Muscle of arm (tissue), 12 donors: ENCODE results near the gene TRIM2. TPM values are rescaled to one million over a fixed set of nuclear protein-coding genes. Genes with fewer than 3 reads are reported as not detected.

Experiments used
- DNase-seq: peaks from one replicate; pipeline ENCODE4 v3.0.0-alpha.2; 2013
- polyA plus RNA-seq, 12 donors: library from polyadenylated mRNA; unstranded; fragments of 120-200 nt; gene quantifications; one replicate each; pipeline ENCODE4 v1.2.1, GENCODE V29; 2013; ENCODE audit not compliant: insufficient read length in 12 of 12

Gene TRIM2
- polyA plus RNA-seq, 12 donors, result 18.1 to 46.5 (median 22.8) TPM; not detected in 1

DNA sequence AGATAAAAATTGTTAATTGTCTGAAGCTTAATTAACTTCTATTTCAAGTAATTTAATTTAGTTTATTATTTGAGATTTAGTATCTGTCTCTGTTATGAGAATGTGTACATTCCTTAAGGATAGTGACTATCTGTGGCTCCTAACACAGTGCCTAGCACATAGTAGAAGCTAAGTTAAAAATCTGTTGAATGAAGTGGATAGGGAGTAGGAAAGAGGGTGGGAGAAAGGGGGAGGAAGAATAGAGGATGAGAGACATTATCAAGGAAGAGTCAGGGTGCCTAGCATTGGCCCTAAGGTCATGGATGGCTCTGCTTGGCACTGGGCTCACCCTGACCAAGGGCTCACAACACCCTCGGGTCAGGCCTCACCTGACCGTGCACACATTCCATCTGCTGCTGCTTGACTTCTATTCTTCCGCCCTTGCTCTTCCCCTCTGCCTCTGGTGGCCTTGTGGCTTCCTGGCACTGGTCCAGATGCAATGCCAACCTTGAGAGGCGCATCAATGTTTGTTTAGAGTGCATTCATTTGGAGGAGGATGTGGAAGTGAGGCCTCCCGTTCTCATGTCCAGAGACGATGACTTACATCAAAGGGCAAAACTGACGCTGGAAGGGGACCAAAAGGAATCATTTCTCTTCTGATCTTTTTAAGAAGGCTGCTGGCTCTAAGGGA is 42.3 kb downstream of the TRIM2 start:
- no peak for DNase-seq

DNA sequence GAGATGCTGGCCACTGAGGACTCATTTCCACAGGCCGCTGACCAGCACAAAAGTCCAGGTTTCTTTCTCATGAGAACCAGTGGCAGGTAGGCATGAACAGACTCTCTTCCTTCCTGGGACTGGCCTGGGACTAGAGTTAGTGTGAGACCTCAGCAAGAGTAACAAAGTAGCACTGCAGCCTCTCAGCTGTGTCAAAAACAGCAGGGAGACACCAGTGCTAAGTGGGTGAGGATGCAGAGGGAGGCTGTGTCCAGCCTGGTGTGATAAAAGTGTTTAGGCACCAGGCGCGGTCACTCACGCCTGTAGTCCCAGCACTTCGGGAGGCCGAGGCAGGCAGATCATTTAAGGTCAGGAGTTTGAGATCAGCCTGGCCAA is 42.9 kb downstream of the TRIM2 start:
- no peak for DNase-seq

DNA sequence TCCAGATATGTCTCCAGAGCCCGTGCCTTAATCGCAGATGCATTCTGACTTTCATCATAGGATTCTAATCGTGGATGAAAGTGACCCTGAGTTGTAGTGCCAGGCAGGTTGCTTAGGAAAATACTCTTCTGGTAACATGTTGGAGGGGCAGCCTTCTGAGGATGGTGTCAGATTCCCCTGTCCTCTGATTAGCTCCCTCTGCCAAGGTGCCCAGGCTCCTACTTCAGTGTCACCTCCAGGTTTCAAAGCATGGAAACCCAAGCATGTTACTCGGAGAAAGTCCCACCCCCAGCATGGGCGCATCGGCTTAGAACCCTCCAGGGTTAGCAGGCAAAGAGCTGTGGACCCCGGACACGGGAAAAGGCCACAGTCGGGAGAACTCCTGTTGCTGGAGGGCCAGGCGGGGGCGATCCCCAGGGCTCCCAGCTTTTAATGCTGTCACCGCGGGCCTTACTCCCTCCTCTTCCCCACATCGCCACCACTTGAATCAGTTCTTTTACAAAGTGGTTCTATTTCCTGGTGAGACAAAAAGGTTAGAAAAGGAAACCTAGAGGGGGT is 44.5 kb downstream of the TRIM2 start:
- no peak for DNase-seq

DNA sequence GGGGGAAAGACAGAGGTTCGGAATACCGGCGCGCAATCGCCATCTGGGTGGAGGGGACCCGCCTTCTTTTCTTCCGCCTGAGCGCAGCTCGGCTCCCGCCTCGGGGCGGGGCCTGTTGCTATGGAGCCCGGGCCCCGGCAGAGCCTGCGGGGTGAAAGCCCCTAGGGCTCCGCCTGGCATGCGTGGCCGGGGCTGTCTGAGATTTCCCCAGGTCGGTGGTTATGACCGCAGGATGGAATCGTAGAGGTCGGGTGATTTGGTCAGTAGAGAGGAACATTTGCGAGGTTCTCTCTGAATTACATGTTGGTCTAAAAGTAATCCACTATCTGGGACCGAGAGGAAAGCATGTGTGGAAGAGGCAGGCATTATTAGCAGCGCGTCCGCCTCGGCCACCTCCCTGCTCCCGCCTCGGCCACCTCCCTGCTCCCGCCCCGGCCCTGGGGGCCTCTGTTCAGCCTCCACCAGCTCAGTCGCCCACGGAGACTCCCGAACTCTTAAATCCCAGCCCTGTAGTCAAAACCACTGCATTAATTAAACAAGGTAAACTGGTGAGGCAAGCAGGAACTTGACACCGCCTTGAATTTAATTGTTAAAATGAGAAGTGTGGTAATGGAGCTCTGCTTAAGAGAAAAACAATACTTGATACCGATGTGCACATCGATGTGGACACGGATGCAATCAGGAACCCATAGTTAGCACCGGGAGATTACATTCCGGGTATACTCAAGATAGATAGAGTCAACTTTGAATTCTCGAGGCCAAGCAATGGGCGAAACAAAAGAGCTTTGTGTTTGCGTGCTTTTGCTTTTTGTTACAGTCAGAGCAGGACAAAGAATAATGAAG is 45.2 kb downstream of the TRIM2 start:
- peak; percentile 81 for DNase-seq

DNA sequence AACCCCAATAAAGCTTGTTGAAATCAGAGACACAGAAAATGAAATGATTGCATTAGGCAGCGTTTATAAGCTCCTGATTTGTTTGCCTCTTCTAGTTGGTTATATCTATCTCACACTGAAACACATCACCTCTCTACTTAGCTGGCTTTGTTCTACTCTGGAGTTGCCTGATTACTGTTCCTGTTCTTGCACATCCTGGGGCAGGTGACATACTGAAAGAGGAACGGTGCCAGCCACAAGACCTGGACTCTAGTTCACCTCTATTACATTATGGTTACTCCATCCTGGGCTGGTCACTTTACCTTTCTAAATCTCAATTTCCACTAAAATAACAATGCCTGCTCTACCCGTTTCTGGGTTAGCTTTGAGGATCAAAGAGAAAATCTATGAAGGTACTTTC is 47.9 kb downstream of the TRIM2 start:
- DNase-seq, result no peak

DNA sequence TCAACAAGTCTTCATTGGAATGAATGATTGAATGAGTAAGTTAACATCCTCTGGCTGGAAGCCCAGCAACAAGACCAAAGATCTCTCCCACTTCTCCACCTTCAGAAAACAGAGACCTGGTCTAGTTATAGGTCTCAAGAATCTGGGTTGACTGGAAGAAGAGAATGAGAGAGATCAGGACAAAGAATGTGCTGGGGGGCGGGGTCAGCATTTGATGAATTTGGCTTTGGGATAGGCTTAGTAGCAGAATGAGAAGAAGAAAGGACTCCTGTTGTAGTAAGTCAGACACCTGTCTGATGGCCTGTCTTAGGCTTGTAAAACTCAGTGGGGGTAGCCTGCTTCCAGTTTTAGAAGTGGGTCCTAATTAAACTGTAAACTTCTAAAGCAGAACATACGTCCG is 51.0 kb downstream of the TRIM2 start:
- no peak for DNase-seq

DNA sequence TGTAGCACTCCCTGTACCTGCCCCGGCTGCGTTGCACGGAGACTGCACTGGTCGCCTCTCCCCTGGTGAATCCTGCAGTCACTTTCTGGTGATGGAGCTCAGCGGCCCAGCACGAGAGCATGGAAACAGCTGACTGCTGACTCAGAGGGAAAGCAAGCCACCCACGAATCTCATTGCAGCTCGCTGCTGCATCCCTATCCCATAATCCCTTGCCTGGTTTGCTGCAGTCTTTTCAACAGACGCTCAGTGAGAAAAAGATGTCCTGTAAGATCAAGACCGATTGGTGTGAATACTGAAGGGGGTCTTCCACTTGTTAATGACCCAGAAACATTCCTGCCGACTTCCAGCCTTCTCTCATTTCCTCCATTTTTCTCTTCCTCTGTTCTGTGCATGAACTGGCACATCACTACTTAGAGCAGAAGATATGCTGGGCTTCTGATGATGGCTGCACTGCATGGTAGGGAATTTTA is 52.9 kb downstream of the TRIM2 start:
- no peak for DNase-seq

DNA sequence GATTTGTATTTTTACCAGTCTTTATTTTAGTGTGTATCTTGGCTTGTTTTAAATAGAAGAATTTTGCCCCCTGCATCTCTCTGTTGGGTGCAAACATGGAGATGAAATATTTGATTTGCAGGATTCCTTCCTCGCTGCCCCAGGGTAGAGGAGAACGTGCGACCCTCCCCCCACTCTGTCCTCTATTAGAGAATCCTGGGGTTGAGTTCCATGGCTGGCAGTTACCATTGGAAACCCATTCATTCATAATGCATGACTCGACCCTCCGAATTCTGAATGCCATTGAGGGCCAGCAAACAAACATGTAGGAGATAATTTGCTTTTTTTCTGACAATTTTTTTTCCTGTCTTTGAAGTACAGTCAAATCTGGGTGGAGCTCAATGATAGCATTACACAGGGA is 53.7 kb downstream of the TRIM2 start:
- DNase-seq, result no peak

DNA sequence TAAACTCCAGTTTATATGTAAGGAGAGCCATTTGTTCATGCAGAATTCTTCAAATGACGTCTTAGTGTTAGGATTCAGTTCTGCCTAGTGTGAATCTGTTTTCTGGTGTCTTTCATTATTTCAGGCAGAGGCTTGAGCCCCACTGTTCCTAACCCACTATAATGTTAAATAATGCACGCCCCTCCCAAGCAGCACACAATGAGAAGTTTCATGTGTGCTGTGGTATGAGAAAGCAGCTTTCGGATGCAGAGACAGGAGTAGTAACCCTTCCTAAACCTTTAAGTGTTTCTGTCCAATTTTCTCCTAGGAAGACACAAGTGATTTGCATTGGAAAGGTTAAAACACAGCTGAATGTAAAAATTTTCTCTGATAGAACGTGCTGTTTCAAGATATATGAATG is 54.5 kb downstream of the TRIM2 start:
- no peak for DNase-seq

DNA sequence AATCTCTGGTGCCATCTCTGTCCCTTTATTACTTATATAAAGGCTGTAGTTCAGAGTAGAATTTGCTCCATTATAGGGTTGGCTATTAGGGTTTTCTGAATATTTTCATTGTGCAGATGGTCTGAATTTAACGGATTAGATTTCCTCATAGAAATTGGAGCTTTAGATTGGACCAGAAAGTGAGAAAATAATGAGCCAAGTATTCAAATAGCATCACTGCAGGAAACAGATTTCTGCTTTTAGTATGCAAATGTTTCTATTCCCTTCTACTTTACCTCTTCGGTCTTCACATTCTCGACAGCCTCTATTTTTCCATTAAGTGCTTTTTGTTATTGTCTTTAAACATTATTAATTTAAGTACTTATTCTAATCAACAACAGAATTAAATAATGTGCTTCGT is 55.4 kb downstream of the TRIM2 start:
- DNase-seq, result no peak

DNA sequence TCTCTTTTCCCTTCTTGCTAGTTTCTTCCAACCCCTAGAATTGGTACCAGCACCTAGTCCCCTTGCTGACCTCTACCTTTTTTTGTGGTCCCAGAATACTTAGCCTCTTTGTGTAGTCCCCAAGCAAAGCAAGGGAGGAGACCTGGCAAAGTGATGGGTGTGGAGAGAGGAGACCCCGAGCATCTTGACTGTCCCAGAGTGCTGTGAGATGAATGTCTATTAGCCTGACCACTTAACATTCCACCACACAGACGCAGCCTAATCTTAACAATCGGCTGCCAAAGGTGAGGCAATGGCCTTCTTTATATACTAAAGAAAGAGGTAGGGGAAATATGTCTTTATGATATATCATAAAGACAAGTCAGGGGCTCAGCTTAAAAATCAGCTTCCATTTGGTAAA is 55.9 kb downstream of the TRIM2 start:
- no peak for DNase-seq

DNA sequence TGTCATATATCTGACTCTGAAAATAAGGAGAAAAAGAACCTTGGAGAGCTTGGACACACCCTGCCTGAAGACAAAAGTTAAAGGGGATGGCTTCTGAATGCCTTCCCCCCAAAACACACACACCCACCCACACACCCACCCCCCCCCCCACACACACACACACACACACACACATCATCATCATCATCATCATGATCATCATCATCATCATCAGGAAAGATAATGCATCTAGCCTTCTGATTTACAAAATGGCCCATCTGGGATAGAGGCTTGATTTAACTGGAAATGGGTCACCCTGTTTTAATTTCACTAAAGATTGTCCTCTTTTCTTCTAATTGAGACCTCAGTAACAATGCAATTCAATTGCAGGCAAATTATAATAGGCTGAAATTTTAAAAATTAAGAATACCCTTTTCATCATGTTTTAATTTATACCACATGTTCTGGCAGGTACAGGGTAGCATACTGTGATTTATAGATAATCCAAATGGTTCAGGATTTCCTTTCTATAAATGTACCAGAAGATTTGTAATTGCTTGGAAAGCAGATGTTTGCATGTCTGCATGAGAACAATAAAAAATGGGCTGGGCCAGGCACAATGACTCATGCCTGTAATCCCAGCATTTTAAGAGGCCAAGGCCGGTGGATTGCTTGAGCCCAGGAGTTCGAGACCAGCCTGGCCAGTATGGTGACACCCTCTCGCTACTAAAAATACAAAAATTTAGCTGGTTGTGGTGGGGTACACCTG is 56.5 kb downstream of the TRIM2 start:
- peak; percentile 48 for DNase-seq

DNA sequence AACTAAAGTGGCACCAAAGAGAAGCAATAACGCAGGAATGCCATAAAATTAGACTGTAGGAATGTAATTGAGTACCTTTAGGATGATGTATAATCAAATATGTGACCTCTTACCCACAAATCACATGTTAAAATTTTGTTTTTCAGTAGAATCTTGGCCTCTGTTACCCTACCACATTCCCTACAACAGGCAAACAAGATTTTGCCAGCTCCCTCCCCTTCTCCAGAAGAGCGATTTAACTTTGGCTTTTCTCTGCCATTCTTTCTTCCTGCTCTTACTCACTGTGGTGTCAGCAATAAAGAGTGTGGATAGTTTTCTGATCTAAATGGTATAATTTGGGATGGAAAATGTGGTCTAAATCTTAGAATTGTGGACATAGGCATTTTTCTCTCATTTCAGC is 57.2 kb downstream of the TRIM2 start:
- no peak for DNase-seq

DNA sequence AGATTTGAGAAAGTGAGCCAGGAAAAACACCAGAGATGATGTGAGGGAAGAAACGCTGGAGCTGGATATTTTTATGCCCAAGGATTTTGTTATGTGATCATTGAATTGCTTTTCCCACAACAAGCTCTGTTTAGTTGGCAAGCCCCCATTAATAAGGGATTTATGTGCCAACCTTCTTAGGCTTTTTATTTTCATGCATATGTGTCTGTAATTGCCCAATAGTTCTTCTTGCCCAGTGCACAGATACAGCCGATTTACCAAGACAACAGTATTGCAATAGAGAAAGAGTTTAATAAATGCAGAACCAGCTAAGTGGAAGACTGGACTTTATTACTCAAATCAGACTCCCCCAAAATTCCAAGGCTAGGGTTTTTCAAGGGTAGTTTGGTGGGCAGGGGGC is 57.7 kb downstream of the TRIM2 start:
- DNase-seq, result no peak

DNA sequence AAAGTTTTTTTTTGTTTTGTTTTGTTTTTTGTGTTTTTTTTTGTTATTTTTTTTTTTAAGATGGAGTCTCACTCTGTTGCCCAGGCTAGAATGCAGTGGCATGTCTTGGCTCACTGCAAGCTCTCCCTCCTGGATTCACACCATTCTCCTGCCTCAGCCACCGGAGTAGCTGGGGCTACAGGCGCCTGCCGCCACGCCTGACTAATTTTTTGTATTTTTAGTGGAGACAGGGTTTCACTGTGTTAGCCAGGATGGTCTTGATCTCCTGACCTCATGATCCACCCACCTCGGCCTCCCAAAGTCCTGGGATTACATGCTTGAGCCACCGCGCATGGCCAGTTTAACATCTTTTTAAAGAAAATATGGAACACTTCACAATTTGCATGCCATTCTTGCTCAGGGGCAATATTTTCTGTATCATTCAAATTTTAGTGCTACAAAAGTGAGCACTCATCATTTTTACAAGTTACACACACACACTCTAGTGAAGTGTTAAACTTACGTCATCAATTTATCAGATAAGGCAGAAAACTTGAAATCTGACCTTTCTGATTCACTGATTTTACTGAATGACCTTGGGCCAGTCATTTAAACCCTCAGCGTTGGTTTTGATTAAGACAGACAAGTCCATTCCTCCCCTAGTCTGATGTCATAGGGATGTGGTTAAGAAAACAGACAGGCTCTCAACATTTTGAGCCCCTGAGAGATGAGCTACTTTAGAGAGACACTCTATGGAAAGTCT is 61.2 kb downstream of the TRIM2 start:
- DNase-seq, result no peak

DNA sequence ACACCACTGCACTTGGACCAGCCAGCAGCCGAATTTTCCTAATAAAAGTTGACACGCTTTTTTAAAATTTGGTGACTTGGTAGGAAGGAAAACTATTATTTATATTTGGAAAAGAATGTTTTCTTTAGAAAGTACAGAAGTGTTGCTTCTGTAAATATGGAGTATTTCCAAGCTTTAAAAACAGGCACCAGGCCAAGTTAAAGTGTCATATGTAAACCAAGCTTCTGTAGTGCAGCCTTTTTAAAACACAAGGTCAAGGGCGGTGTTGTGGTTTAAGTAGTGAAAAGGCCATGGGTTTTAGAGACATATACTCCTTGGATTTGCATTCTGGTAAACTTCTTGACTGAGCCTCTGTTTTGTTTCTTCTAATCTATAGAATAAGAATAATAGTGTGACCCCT is 62.7 kb downstream of the TRIM2 start:
- DNase-seq, result no peak

DNA sequence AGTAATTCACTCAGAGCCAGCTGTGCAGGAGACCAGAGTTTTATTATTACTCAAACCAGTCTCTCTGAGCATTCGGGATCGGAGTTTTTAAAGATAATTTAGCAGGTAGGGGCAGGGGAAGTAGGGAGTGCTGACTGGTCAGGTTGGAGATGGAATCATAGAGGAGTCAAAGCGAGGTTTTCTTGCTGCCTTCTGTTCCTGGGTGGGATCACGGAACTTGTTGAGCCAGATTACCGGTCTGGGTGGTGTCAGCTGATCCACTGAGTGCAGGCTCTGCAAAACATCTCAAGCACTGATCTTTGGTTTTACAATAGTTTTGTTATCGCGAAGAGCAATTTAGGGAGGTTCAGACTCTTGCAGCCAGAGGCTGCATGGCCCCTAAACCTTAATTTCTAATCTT is 63.6 kb downstream of the TRIM2 start:
- no peak for DNase-seq

DNA sequence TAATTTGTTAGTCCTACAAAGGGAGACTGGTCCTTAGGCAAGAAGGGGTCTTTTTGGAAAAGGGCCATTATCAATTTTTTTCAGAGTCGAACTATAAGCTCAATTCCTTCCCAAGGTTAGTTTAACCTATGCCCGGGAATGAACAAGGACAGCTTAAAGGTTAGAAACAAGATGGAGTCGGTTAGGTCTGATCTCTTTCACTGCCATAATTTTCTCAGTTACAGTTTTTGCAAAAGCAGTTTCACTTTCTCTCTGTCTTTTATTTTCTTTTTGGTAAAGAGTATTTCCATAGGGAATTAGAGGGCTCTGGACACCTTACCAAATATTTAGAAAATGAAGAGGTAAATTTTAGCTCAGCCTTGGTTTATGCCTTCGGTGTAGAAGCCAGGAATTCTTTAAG is 64.1 kb downstream of the TRIM2 start:
- DNase-seq, result no peak

DNA sequence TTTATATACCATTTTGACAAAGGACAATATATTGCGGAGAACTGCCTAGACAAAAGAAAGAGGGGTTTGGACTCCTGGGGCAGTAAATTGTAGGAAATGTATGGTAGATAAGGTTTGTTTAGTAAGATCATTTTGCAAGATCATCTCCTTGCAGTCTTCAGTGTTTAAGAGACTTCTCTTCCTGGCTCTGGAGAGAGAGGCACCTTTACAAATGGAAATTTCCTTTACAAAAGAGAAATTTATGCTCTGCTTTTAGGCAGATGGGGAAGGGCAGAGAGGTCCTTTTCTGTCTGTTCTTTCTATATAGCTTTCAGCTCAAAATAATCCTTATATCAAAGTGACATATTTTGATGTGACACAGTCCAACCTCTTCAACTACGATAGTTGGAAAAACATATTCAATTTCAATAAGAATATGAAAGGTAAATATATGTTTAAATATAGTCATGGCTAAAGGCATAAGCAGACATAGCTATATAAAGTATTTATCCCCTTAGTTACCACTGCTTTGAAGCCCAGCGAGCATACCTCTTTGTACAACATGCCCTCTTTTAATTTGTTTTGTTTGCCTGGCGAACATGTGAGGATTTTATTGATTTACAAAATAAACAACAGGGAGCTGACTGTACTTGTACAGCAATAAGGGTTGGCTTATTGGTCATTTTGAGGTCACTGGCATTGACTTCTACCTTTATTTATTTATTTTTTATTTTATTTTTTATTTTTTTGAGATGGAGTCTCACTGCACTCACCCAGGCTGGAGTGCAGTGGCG is 65.2 kb downstream of the TRIM2 start:
- no peak for DNase-seq

DNA sequence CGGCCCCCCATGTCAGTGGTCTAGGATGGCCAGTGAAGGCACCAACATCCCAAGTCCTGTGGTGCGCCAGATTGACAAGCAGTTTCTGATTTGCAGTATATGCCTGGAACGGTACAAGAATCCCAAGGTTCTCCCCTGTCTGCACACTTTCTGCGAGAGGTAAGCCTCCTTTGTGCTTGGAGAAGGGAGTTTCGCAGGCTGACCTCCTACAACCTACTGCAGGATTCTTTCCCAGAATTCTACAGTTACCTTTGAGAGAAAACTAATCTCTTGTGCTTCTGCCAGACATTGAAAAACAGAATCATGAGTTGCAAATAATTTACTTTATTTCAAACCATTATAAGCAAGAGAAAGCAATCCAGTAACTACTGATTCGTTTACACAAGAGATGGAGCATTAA is 66.1 kb downstream of the TRIM2 start:
- DNase-seq, result no peak

DNA sequence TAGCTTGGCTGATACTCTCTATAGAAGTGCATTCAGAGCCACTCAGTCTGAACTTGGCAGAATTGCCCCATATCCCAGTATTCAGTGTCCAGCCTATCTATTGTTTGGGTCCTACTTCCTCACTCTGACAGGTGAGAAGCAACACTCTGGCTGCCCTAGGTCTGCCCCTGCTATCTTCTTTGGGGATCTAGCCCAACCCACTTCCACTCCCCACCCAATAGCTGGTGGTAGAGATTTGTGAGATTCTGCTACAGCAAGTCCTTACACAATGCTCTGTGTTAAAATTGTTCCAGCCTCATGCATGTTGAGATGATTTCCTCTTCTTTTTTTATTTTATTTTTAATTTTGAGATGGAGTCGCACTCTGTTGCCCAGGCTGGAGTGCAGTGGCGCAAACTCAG is 67.6 kb downstream of the TRIM2 start:
- DNase-seq, result no peak
